ENCODE data around the gene ZNF423.

The ZNF423 gene

DNA sequence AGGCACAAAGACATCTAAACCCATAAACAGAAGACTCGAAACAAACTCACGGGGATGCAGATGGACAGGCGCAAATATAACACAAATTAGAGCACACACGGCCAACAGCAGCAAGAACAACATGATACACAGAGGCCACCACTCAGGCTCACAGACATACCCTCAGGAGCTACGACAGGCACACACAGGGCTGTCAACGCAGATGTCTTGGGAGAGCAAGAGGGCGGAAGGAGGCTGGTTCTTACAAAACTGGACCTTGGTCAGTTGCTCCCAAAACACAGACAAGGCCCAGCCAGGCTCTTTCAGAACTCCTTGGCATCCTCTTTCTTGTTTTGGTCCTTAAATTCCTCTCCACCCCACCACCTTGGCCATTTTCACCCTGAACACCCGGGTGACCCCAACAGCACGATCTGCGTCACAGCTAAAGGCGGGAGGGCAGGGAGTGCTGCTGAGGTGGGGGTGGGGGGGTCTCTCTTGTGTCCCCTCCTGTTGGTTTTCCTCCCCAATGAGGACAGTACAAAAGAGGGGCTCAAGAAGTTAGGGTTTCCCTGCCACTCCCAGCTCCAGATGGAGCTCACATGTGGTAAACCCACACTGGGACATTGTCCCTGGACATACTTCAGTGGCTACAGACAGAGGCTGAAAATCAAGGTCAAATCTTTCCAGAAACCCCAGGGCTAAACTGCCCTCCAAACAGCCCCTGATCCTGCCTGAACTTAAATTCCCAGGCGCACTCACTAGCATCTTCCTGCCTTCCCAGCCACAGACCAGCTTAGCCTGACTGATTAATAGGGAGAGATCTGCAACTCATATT lies 261.0 kb downstream of the ZNF423 start:
- no peak for FAIRE-seq

DNA sequence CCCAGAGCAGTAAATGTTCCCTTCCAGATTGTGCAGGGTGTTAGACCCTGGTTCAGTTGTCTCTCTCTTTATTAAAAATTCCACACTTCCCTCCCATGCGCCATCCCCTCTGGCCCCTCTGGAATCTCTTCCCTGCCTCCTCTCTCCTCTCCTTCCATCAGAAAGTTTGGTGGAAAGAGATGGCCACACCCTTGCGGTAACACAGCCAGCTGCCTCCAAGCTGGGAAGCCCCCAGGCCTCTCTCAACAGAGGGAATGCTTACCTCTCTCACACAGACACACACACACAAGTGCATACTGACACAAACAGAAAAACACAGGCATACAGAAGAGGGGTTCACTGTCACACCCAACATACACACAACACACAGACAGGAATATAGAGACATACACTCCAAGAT lies 261.8 kb downstream of the ZNF423 start:
- FAIRE-seq, result no peak

DNA sequence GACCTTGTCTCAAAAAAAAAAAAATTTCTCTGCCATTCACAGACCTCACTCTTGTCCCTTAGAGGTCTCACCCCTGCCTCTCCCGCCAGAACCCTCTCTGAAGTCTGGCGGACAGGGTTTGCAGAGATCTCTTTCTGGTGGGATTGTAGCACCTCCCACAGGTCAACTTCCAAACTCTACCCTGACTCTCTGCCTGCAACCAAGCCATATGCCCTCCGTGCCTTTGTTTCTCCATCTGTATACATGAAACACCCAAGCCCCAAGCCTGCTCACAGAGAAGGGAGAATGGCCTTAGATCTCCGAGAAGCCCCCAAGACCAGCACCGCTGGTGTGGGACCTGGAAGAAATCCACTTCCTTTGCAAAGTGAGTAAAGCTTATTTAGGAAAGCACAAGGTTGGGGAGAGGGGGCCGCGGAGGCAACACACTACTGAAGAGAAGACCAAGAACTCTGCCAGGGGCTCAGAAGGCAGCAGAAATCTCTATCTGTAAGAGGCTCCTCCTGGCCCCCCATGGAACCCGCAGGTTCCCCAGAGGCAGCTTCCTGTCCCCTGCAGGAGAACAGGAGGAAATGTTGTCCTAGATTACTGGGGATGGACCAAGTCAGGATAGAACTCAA lies 262.4 kb downstream of the ZNF423 start:
- no peak for FAIRE-seq

GRCh38 chr16:49592546-49593423 lies 263.1 kb downstream of the ZNF423 start:
- no peak for FAIRE-seq

GRCh38 chr16:49590166-49590871 lies 265.6 kb downstream of the ZNF423 start:
- no peak for FAIRE-seq

GRCh38 chr16:49589544-49590031 lies 266.3 kb downstream of the ZNF423 start:
- no peak for FAIRE-seq

GRCh38 chr16:49588729-49589384 lies 267.1 kb downstream of the ZNF423 start:
- FAIRE-seq, result no peak

- FAIRE-seq, result no peak
Observed at GRCh38 chr16:49588026-49588425, 267.9 kb downstream of the ZNF423 start.

- no peak for FAIRE-seq
Observed at GRCh38 chr16:49587511-49587910, 268.4 kb downstream of the ZNF423 start.

DNA sequence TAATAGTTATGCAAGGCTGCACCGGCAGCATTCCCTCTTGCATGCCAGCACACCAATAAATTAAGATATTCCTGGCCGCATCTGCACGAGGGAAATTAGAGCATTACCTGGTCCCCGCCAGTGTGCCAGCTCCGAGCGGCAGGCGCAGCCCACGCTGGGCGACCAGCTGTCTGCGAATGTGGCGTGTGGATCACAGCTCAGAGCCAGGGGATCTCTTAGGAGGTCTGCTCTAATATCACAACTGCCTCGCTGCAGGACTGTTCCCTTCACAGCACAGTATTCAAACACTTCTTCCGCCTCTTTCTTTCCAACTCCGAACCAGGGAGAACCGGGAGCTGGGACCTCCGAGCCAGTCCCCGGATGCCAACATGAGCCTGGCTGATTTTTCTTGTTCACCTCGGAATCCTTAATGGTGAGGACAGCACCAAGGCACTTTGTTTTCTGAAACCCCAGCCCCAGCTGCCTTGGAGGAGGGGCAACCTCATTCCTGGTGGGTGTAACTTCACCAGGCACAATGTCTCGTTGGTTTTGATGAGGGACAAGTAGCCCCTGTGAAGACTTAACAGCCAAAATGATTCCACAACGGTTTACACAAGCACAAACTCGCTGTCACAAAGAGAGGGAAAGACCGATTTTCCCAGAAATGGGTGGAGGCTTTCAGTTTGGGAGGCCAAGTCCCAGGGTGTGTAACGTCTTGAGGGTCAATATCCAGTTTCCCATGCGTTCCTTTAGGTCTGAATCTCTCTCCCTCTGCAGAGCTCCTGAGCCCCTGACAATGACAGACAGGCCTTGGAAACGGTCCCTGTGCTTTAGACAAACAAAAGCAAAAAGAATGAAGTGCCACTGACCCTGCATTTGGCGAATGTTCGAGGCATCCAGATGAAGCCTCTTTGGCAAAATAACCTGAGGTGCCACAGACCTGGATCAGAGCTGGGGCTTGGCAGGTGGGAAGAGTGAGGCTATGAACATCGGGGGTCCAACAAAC lies 269.2 kb downstream of the ZNF423 start:
- FAIRE-seq, result no peak

DNA sequence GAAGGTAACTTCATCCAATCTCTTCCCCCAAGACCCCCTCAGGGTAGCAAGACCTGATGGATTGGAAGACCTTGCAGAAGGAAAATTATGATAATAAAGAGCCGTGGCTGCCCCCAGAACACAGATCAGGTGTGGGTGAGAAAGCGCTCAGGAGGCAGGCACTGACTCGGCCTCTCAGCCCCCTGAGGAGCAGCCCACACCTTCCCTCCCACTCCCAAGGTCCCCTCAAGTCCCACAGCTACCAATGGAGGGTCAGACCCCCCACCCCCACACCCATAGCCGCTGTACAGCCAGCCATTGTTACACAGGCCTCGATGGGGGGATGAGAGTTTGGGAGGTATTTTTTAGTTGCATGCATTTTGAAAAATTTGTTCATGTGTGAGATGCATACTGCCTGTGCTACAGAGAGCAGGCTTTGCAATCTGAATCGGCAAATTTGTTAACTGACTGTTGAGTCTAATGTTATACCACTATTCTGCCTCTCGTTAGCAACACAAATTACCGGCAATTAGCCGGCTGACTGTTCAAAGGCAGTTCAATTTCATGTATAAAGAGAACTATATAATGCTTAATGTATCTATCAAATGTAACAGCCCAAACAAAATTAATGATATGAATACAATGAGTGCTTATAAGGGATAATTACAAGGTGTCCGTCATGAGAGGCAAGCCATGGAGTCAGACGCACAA lies 270.6 kb downstream of the ZNF423 start:
- no peak for FAIRE-seq

DNA sequence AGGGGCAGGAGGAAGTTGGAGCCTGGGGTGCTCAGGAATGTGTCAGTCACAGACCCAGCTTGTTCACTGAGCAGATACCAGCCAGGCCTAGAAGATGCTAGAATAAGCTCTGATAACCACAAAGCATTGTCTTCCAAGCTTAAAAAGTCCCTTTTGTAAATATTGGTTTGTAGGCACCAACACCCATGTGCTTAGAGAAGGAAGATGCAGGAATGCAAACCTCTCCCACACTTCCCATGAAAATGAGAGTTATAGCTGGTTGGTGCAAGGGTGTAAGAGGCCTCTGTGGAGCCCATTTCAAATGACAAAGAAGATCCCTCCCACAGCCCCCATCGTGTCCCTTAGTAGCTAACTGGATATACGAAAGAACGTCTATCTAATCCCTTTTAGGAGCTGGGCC lies 272.0 kb downstream of the ZNF423 start:
- no peak for FAIRE-seq

- no peak for FAIRE-seq
Observed at GRCh38 chr16:49581630-49582298, 274.1 kb downstream of the ZNF423 start.

GRCh38 chr16:49580751-49581303 lies 275.1 kb downstream of the ZNF423 start:
- no peak for FAIRE-seq

DNA sequence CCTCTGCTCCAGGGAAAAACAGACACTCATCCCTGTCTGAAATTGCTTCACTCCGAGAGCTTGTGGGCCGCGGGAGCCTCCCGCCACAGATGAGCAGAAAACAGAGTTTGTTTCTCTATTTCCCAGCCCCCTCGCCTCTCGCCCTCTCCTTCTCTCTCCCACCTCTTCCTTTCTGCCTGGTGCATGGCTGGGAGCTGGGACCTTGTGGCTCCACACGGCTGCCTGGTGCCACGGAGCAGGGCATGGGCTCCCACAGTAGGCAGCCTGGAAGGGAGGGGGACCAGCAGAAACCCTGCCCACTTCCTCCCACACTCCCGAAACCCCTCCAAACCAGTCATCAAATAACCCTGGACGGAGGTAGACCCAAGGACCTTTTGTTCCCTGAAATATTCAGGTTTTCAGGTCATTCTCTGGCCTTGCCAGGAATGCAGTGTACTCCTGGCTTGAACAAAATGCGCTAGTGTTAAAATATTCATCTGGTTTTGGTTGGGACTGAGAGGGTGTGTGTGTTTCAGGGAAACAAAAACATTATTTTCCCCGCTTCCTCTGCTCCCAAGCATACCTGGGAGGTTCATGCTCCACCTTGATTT lies 277.4 kb downstream of the ZNF423 start:
- FAIRE-seq, result no peak

- FAIRE-seq, result no peak
Observed at GRCh38 chr16:49578018-49578417, 277.9 kb downstream of the ZNF423 start.

DNA sequence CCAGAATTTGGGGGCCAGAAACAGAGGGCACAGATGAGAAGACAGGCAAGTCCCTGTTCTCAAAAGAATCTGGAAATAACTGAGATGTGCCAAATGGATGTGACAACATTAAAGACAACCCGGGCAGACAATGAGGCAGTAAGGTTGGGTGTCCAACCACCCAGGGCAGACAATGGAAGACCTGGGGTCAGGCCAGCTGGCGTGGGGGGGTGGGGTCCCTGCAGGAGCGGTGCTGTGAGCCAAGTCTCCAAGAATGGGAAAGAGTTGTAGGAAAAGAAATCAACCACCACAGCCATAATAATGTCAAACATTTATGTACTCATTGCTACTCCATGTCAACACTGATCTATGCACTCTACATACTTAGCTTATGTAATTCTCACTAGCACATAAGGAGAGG lies 279.0 kb downstream of the ZNF423 start:
- no peak for FAIRE-seq

DNA sequence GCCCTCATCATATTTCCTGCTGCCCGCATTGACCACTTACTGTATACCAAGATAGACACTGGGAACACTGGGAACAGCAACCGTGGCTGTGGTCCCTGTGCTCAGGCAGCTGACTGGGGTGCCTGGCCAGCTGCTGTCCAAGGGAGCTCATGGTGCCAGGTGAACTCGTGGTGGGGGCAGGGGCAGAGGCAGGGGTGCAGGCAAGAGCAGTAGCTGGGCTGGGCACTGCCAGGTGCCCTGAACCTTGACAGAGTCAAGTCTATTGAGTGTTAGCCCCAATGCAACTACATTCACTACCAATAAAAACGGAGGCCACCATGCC lies 279.8 kb downstream of the ZNF423 start:
- FAIRE-seq, result no peak
